ENCODE results near the gene STARD4. TPM values are rescaled to one million over a fixed set of nuclear protein-coding genes. Genes with fewer than 3 reads are reported as not detected.

STARD4 gene
- total RNA-seq, 1 experiment from 2014 or later = 43.4 TPM

- CTCF ChIA-PET = no interaction called here
- no peak overlapping the region for H3K27ac ChIP-seq (ENCODE audit: low read depth, low read length, poor library complexity, severe bottlenecking)
Observed at GRCh38 chr5:111447822-111448221, 64.5 kb downstream of the STARD4 start.

GRCh38 chr5:111447099-111447498 lies 65.2 kb downstream of the STARD4 start:
- CTCF ChIA-PET = no interaction called here
- DNase-seq (ENCODE audit: low spot score) = no peak
- Histone ChIP-seq H3K4me1 (ENCODE audit: insufficient read depth, low read length, poor library complexity, severe bottlenecking) (no peaks in the 10 kb centered on the region), H3K36me3 (ENCODE audit: insufficient read depth, low read length, poor library complexity, severe bottlenecking) (no peaks in the 10 kb centered on the region), H3K27me3 (replicated peaks; ENCODE audit: insufficient read depth, low read depth, low read length, poor library complexity) (no peaks in the 10 kb centered on the region), H3K27ac (ENCODE audit: low read depth, low read length, poor library complexity, severe bottlenecking) (no peak overlapping the region), H3K9me3 (ENCODE audit: low read depth, low read length, poor library complexity, severe bottlenecking) (no peaks in the 10 kb centered on the region), H3K4me3 (ENCODE audit: low read depth, low read length, poor library complexity, severe bottlenecking) (no peak overlapping the region)
- no peak for TF ChIP-seq EZH2 (IDR thresholded peaks at IDR 0.05; ENCODE audit: borderline replicate concordance, low read depth, low read length, poor library complexity, severe bottlenecking)
- no peak for TF ChIP-seq CTCF (conservative IDR thresholded peaks at IDR 0.05; ENCODE audit: low read depth, low read length)
- BruUV-seq (replicated peaks) = no TSS peak
- intact Hi-C loops (cut with micrococcal nuclease; ENCODE audit: unreplicated experiment) = no loop called here
- POLR2A ChIA-PET (ENCODE audit: low non-redundant PET) = no interaction called here

More at GRCh38 chr5:111447822-111448221, 64.5 kb downstream of the STARD4 start:
- no peak for TF ChIP-seq CTCF (conservative IDR thresholded peaks at IDR 0.05; ENCODE audit: low read depth, low read length)
- no peak for TF ChIP-seq EZH2 (IDR thresholded peaks at IDR 0.05; ENCODE audit: borderline replicate concordance, low read depth, low read length, poor library complexity, severe bottlenecking)
- Histone ChIP-seq H3K4me3 (ENCODE audit: low read depth, low read length, poor library complexity, severe bottlenecking) (no peak overlapping the region), H3K27me3 (replicated peaks; ENCODE audit: insufficient read depth, low read depth, low read length, poor library complexity) (no peaks in the 10 kb centered on the region), H3K9me3 (ENCODE audit: low read depth, low read length, poor library complexity, severe bottlenecking) (no peaks in the 10 kb centered on the region), H3K36me3 (ENCODE audit: insufficient read depth, low read length, poor library complexity, severe bottlenecking) (no peaks in the 10 kb centered on the region), H3K4me1 (ENCODE audit: insufficient read depth, low read length, poor library complexity, severe bottlenecking) (no peaks in the 10 kb centered on the region)
- BruUV-seq (replicated peaks) = no TSS peak
- DNase-seq (ENCODE audit: low spot score) = no peak
- POLR2A ChIA-PET (ENCODE audit: low non-redundant PET) = no interaction called here
- intact Hi-C loops (cut with micrococcal nuclease; ENCODE audit: unreplicated experiment) = no loop called here

Other genes with a start within 250 kb of the STARD4 start
- gene NREP, start 244.7 kb upstream of the STARD4 start, total RNA-seq (2021) = 31.0 and 36.4 TPM in 2 replicates

All from A673 (cell line).